Measurements from ENCODE around the gene INTS4. TPM values are rescaled to one million over a fixed set of nuclear protein-coding genes. Genes with fewer than 3 reads are reported as not detected.
"Not testable (repeated sequence)": the region's sequence is repeated elsewhere in the genome, so short reads cannot be mapped to it uniquely, and the experiment has no call there.

Gene INTS4, protein sequence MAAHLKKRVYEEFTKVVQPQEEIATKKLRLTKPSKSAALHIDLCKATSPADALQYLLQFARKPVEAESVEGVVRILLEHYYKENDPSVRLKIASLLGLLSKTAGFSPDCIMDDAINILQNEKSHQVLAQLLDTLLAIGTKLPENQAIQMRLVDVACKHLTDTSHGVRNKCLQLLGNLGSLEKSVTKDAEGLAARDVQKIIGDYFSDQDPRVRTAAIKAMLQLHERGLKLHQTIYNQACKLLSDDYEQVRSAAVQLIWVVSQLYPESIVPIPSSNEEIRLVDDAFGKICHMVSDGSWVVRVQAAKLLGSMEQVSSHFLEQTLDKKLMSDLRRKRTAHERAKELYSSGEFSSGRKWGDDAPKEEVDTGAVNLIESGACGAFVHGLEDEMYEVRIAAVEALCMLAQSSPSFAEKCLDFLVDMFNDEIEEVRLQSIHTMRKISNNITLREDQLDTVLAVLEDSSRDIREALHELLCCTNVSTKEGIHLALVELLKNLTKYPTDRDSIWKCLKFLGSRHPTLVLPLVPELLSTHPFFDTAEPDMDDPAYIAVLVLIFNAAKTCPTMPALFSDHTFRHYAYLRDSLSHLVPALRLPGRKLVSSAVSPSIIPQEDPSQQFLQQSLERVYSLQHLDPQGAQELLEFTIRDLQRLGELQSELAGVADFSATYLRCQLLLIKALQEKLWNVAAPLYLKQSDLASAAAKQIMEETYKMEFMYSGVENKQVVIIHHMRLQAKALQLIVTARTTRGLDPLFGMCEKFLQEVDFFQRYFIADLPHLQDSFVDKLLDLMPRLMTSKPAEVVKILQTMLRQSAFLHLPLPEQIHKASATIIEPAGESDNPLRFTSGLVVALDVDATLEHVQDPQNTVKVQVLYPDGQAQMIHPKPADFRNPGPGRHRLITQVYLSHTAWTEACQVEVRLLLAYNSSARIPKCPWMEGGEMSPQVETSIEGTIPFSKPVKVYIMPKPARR
- total RNA-seq = 55.5 and 59.2 TPM in 2 replicates

DNA sequence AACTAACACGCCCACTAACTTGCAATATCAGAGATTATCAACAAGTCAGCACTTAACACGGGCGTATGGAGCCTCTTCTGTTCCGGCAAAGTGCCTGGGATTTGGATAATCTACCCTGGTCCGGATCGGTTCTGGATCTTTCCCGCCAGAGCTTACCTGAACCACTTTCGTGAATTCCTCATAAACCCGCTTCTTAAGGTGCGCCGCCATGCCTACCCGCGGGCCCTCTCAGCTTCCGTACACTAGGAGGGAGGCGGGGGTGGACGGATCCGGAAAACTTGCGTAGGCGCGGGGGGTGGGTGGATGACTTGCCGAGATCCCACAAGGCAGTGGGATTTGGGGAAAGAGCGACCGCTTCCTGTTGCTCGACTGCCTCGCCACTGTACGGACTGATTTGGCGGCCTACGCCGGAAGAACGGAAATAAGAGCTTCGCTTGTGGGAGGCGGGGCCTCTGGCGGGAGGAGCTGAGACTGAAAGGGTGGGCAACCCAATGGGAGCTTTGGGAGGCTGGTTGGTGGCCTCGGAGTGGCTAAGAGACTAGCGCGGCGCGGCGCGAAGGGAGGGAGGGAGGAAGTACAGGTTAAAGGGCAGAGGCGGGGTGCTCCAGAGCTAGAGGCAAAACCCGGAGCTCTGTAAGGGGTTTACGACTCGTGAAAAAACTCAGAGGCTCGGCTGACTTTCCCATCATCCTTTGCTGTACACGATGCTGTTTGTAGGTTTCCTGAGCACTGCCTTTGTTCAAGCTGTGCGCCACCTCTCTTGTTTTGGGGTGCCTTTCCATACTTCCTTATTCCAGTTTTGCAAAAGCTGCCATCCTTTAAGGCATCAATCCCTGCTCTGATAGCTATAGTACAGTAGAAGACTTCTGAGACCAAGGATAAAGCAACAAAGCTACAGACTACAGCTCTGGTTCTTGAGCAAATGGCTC is at the start of gene INTS4:
Gene INTS4, minus strand, starts transcription at position 235 of the 929 bp plus-strand sequence. Its CDS starts 25 bp downstream, at position 210.
- intact Hi-C loops (cut with micrococcal nuclease) = loop anchor here (1.0 to 2.0 kb wide), 14 partner anchors 52 to 948 kb away; partner anchors contain the start of genes AAMDC, ALG8, AQP11 and CLNS1A

DNA sequence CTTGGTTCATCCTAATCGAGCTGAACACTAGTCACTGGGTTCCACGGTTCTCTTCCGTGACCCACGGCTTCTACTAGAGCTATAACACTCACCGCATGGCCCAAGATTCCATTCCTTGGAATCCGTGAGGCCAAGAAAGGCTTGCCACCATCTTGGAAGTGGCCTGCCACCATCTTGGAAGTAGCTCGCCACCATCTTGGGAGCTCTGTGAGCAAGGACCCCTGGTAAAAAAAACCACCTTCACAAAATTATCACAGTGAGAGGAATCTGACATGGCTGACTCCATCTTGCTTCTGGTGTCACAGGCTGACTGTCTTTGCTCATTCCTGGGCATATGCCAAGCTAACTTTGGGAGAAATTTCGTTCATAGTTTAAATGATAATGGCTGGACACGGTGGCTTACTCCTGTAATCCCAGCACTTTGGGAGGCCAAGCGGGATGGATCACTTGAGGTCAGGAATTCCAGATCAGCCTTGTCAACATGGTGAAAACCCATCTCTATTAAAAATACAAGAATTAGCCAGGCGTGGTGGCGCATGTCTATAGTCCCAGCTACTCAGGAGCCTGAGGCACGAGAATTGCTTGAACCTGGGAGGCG is 47.5 kb upstream of the INTS4 start:
- intact Hi-C loops (cut with micrococcal nuclease) = loop anchor here (10.0 kb wide), 1 partner anchor 407 kb away; the partner anchor contains the start of gene CLNS1A

DNA sequence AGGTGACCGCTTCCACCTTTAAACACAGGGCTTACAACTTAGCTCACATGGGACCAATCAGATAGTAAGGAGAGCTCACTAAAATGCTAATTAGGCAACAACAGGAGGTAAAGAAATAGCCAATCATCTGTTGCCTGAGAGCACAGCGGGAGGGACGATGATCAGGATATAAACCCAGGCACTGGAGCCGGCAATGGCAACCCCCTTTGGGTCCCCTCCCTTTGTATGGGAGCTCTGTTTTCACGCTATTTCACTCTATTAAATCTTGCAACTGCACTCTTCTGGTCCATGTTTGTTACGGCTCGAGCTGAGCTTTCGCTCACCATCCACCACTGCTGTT is 46.9 kb upstream of the INTS4 start:
- intact Hi-C loops (cut with micrococcal nuclease) = loop anchor here (10.0 kb wide), 1 partner anchor 407 kb away; the partner anchor contains the start of gene CLNS1A

DNA sequence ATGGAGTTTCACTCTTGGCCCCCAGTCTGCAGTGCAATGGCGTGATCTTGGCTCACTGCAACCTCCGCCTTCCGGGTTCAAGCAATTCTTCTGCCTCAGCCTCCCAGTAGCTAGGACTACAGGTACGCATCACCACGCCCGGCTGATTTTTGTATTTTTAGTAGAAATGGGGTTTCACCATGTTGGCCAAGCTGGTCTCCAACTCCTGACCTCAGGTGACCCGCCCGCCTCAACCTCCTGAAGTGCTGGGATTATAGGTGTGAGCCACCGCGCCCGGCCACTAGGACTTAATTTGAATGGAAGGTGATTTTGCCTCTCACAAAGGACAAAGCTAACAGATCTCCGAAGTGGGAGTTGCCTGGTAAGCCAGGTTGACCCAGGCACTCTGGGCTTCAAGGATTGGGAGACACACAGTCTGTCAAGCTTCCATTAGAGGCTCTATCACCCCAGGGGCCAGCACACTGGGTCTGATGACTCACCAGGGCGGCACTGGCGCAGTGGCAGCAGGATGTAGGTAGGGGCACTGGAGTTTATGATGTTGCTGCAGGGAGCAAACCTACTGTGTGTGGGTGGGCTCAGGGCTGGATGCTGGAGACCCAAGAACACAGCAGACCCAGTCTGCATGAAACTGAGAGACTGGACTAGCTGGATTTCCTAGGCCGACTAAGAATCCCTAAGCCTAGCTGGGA is 46.4 kb upstream of the INTS4 start:
- intact Hi-C loops (cut with micrococcal nuclease) = loop anchor here (10.0 kb wide), 1 partner anchor 406 kb away; the partner anchor contains the start of gene CLNS1A

DNA sequence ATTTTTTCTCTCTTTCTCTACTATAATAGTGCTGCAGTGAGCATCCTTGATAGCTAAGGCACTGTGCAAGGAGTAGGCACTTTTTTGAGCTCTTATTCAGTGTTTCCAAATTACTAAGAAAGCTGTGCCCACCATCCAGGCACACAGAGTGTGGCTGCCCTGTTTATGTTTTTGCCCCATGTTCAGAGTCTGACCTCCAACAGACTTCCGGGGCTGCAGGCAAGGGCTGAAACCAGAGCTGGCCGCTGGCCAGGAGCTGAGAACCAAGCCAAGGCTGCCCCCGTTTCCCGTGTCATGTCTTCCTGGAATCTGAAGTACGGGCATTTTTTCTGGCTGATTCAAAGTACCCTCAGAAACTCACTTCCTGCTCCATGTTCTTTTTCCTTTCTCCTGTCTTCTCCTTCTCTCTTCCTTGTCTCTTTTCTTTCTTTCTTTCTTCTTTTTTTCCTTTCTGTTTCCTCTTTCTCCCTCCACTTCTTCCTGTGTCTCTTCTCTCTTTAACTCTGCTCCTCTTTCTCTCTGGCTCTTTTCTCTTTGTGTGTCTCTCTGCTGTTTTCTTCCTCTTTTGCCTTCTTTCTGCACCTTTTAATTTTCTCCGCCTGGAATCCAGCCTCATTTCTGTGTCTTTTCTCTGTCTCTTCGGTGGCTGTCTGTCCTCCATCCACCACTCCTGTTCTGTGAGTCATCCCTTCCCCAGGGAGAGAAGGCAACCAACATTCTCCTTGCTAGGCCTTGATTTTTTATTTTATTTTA is 45.6 kb upstream of the INTS4 start:
- intact Hi-C loops (cut with micrococcal nuclease) = loop anchor here (10.0 kb wide), 1 partner anchor 405 kb away; the partner anchor contains the start of gene CLNS1A

DNA sequence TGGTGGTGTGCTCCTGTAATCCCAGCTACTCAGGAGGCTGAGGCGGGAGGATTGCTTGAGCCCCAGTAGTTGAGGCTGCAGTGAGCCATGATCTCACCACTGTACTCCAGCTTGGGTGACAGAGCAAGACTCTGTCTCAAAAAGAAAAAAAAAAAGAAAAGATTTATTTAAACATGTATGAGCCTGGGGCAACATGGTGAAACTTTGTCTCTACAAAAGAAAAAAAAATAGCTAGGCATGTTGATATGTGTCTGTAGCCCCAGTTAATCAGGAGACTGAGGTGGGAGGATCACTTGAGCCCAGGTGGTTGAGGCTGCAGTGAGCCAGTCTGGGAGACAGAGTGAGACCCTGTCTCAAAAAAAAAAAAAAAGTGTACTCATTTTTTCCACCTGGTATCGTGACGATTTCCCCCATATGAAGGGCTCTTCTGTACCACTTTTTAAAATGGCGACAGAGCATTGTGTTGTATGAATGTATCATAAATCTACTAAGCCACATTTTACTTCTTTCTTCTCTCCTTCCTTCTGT is 45.0 kb upstream of the INTS4 start:
- intact Hi-C loops (cut with micrococcal nuclease) = no loop called here

DNA sequence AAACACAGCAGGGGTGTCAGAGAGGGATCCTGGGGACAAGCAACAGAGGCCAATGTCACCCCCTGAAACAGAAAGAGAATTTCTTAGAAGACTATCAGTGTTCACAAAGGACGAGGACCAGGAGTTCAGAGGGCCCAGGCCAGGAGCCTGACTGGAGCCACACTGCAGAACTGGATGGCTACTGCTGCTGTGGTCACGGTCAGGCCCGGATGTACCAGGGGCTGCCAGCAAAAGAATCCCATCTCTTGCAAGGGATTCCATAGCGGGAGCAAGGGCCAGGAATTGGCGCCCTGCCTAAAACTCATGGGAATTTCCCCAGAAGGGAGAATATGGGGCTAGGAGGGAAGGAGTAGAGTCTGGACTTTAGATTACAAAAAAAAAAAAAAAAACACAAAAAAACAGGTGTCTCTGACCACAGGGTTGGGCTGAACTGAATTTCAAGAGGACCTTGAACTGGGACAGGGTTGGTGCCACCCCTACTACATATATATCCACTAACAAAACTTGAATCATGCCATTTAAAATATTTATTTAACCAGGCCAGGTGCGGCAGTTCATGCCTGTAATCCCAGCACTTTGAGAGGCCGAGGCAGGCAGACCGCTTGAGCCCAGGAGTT is 44.3 kb upstream of the INTS4 start:
- intact Hi-C loops (cut with micrococcal nuclease) = no loop called here

DNA sequence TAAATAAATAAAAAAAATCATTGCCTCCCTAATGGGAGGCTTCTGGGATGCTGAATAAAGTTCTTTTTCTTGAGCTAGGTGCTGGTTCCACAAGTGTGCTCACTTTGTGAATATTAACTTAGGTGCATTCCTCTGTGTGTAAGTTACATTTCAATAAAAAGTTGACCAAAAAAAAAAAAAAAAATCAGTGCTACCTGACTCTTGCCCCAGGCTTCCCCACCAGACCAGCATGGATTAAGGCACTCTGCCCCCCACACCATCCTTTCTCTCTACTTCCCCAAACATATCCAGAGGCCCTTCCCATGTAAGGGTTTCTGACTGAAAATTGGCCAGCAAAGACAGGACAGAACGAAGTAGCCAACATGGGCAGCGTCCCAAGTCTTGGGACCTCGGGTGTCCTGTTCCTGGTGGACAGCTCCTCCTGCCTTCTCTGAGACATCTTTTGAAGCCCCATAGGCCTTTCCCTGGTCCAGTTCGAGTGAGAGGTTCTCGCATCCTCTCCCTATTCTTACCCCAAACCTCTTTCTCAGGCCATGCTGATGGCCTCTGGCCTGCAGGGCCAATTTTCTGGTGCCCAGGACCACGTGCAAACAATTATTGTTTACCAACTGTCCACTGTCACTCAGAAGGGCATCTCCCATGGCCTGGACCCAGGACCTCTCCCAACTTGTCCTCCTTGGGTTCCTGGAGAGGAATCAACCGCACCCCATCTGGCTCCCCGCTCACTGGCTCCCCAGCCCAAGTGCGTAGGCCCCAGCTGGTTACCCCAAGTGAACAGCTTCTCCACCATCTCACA is 43.6 kb upstream of the INTS4 start:
- intact Hi-C loops (cut with micrococcal nuclease) = no loop called here

- intact Hi-C loops (cut with micrococcal nuclease) = no loop called here
These were observed 42.6 kb upstream of the INTS4 start for GRCh38 chr11:78037056-78037455.

GRCh38 chr11:78036313-78036712 is 41.8 kb upstream of the INTS4 start:
- intact Hi-C loops (cut with micrococcal nuclease) = no loop called here

- intact Hi-C loops (cut with micrococcal nuclease) = no loop called here
These were observed 40.2 kb upstream of the INTS4 start for GRCh38 chr11:78034623-78035022.

- intact Hi-C loops (cut with micrococcal nuclease) = no loop called here
These were observed 38.6 kb upstream of the INTS4 start for GRCh38 chr11:78033040-78033439.

DNA sequence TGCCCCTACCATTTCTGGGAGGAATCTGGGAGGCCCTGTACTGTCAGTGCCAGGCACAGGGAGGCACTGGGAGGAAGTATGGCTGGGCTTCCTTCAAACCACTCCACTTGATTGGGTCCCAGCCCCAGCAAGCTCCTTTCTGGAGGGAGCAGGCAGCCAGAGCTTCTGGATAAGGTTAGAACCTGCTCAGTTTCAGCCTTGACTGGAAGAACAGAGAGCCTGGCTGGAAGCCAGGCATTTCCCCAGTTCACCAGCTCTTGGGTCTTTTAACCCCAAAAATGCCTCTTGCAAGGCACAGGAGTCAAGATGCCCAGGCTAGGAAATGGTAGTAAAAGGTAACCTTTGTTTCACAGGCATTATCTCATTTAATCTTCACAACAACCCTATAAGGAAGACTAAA is 37.6 kb upstream of the INTS4 start:
- intact Hi-C loops (cut with micrococcal nuclease) = no loop called here

DNA sequence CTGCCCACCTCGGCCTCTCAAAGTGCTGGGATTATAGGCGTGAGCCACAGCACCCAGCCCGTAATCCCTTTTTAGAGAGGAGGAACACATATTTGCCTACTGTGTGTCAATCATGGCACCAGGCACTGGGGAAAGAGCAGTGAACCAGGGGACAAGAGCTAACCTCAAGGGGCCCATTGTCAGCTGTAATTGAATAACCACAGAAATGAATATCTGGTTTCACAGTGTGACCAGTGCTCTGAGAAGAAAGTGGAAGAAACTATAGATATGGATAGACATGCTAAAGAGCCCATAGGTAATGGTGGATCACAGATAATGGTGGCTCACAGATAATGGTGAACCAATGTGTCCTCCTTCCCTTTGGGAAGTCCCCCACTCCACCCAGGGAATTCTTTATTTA is 37.2 kb upstream of the INTS4 start:
- intact Hi-C loops (cut with micrococcal nuclease) = no loop called here

DNA sequence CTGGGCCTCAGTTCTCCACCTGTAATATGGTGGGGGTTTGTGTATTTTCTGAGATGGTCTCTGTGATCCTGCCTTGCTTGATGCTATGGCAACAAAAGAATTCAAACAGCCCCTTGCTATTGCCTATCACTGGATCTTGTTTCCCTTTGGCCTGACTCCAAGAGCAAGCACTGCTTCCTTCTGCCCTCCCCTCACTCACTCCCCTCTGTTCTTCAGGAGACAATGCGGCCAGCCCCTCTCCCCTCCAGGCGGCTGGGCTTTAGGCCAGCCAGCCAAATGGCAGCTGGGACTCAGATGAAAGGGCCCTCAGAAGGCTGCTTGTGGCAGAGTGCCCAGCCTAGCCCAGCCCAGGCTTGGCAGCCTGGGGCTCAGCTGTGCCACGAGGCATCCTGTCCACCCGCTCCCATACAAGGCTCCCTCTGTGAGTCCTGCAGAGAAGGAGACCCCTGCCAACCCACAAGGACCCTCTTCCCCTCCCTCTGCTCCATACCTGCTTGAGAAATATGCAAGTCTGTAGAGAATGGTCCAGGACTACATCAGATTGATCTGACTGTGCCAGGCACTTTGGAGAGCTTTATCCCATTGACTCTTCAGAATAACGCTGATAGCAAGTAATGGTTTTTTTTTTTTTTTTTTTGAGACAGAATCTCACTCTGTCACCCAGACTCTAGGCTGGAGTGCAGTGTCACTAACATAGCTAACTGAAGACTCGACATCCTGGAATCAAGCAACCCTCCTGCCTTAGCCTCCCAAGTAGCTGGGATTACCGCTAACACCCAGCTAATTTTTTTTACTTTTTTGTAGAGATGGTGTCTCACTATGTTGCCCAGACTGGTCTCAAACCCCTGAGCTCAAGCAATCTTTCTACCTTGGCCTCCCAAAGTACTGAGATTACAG is 36.2 kb upstream of the INTS4 start:
- intact Hi-C loops (cut with micrococcal nuclease) = no loop called here

DNA sequence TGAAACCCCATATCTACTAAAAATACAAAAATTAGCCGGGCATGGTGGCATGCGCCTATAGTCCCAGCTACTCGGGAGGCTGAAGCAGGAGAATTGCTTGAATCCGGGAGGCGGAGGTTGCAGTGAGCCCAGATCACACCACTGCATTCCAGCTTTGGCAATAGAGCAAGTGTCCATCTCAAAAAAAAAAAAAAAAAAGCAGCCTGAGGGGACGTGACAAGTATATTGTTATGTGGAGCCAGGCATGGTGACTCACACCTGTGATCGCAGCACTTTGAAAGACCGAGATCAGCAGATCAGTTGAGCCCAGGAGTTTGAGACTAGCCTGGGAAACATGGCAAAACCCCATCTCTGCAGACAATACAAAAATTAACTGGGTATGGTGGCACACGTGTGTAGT is 34.0 kb upstream of the INTS4 start:
- intact Hi-C loops (cut with micrococcal nuclease) = not testable (repeated sequence)
